Stimulated activated CD8-positive, alpha-beta memory T cell treated with anti-CD3 and anti-CD28 coated beads, Interleukin-7, amount 100 ng/mL, for 1 hour (primary cell): ENCODE data around the gene DNAH2.

Source experiments
- DNase-seq, 2 donors: peaks; one replicate each; pipeline ENCODE4 v3.0.0-alpha.2; 2020; ENCODE audit warnings: low read depth in 2 of 2

DNAH2 gene

DNA sequence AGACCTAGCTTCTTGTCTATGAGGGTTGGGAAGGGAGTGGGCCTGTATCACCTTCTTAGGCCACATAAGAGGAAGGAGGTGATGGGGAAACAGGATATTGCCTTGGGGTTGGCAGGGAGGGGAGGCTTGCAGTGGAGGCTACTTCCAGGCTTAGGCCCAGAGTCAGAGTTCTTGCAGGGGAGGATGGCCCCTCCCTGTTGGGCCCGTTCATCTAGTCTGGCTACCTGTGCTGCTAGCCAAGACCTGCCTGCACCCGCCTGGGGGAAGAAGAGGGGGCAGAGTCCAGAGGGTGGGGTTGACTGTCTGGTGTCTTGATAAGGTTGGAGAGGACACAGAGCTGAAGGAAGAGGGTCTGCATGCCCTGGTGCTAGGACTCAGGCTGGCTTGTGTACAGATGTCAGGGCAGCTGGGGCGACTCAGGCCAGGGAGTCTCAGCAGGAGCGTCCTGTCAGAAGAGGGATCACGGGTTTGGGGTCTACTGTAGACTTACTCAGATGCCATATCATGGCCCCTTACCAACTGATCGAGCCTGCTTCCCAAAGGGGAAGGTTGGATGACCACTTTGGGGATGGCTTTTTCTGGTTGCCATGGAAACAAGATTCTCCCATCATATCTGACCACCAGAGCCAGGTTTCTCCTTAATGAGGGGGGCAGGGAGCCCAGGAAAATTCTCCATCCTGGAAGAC is 121.8 kb downstream of the DNAH2 start:
- DNase-seq, result no peak

DNA sequence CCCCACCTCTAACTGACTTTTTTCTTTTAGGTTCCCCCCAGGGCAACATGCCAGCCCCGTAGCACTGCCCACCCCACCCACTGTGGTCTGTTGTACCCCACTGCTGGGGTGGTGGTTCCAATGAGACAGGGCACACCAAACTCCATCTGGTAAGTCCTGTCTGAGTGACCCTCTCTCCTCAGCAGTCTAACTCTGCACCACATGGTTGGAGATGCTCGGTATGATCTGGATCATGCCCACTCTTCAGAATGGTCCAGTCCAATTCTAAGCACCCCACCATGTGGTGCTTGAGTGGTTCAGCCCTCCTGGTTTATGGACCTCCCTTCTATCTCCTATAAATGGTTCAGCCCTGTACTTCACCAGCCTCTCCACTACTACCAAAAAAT is 122.3 kb downstream of the DNAH2 start:
- DNase-seq, result no peak

DNA sequence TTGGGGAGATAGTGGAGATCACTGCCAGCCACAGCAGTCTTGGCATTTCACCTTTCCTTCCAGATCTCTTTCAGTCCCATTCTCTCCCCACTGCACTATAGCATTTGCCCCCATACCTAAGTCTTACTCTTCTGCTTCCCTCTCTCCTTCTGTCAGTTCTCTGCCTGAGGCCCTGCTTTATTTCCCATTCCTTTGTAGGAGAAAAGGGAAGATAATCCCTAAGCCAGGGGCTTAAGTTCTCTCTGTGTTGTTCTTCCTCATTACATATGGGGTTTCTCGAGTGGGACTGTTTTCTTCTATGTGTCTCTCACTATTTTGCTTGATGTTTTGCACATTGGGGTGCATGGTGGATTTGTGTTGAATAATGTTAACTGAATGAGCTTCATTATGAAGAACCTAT is 122.9 kb downstream of the DNAH2 start:
- DNase-seq, result no peak

DNA sequence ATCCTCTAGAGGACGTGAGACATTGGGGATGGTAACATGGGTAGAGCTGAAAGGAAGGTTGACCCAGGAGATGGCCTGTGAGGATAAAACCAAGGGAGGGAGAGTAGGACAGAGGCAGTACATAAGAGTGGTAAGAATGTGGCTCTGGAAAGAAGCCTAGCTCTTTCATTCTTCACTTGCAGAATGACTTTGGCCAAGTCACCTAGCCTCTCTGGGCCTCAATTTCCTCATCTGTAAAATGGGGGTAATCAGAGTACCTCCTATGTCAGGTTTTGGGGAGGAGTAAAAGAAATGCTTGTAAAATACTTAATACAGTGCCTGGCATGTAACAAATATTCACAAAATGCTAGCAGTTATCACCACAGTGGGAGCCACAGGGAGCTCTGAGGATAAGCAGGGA is 123.3 kb downstream of the DNAH2 start:
- no peak for DNase-seq

DNA sequence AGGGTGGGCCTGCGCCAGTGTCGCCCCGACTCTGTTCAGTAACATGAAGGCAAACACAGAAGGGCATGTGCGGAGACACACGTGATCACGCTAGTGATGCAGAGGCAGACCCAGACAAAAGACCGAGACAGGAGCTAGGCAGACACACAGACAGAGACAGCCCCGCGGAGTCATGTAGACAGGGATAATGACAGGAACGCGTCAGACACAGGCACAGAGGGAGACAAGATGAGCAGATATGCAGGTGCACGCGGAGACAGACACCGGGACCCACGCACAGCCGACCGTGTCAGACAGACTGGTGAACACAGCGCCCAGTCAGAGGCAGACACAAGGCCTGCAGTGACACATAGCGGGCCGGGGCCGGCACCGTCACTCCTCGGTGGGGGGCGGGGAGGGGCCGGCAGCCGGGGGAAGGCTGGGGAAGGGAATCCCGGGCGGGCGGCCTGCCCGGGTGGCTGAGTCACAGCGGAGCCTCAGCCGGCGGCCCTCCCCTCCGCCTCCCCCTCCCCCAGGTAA is 123.9 kb downstream of the DNAH2 start:
- DNase-seq, result peak; percentile 88

DNA sequence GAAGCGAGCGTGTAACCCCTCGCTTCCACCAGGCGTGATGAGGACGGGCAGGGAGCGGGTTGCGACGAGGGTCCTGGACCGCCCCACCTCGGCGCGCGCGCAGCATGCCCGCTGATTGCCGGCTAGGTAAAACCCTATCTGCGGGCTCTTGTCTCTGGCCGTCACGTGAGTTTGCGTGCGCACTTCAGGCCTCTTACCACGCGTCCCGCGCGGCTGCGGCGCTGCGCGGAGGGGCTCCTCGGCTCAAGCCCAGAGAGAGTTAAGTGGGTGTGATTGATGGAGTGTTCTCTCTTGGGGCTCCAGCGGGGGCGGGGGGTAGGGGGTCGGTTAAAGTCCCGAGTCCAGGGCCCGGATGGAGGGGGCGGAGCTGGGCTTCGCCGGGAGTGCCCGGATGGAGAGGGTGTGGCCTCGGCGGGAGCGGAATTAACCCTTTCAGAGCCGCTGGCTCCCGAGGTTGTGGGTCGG is 124.4 kb downstream of the DNAH2 start:
- peak; percentile 70 to 76 for DNase-seq

DNA sequence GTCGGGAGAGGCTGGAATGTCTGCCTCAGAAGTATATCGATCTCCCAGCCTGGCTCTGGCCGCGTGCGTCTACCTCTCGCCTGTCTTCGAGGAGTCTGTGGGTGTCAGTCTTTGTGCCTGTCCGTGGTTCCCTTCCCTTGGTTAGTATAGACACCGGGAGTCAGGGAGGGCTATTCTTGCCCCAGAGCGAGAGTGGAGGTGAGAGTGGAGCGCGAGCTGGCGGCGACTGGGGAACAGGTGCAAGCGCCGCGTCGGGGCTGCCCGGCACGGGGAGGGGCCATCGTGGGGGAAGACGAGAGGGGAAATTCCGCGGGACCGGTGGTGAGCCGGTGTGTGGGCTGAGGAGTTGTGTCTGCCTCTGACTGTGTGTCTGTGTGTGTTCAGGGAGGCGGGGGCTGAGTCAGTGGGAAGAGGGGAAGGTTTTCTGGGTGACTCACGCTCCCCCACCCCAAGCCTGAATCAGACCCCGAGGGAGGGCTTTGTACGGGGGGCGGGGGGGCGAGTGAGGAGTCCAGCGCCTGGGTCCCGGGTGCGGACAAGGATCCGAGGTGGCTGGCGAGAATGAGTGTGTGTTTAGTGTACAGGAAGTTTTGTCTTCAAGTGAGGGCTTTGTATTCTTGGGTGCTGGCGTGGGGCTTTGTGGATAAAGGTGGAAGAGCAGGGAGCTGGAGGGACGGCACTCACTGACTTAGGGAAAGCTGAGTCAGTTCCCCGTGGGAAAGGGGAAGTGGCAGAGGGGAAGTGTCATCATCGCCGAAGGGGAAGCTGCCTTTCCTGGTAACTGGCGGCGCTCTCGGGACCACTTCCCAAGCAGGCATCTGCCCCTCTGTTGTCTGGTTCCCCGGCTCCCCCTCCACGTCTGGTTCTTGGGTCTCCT is 125.1 kb downstream of the DNAH2 start:
- peak; percentile 87 to 89 for DNase-seq

DNA sequence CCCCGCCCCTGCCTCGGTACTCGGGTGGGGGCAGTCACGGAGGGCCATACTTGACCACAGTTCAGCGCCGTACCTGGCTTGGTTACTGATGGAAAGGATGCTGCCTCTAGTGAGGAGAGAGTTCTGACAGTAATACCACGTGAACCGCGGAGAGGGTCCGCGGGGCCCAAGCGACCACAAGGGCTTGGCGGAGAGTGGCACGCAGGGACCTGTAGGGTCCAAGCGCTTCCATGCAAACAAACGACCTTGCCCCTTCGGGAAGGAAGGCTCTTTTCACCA is 125.7 kb downstream of the DNAH2 start:
- no peak for DNase-seq

DNA sequence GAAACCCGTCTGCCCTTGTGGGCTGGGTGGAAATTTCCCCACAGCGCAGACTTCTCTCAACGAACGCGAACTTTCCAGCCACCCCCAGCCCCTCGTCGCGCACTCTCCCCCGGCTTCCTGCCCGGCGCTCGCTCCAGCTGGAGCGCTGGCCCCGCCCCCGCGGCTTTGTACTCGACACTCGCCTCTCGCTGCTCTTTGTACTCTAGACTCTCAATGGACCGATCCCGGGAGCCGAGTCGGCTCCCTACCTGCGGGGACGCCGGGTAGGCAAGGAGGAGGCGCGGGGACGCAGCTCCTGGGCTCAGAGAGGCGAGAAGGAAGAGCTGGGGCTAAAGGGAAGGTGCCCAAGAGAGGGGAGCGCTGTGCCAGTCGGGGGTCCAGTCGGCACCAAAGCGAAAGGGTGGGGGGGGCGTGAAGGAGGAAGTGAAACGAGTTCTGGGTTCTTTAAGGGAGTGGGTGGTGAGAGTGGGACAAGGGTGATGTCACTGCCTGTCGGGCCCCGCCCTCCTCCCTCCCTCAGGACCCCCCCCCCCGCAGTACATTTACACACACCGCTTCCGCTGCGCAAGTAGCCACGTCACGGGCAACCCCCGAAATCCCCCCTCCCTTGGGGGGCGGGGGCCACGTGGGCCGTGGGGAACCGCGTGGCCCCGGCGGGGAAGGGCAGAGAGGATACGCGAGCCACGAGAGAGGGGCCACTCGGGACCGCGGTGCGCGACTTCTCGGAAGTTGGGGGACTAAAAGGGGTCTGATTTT is 126.2 kb downstream of the DNAH2 start:
- peak; percentile 83 to 86 for DNase-seq

DNA sequence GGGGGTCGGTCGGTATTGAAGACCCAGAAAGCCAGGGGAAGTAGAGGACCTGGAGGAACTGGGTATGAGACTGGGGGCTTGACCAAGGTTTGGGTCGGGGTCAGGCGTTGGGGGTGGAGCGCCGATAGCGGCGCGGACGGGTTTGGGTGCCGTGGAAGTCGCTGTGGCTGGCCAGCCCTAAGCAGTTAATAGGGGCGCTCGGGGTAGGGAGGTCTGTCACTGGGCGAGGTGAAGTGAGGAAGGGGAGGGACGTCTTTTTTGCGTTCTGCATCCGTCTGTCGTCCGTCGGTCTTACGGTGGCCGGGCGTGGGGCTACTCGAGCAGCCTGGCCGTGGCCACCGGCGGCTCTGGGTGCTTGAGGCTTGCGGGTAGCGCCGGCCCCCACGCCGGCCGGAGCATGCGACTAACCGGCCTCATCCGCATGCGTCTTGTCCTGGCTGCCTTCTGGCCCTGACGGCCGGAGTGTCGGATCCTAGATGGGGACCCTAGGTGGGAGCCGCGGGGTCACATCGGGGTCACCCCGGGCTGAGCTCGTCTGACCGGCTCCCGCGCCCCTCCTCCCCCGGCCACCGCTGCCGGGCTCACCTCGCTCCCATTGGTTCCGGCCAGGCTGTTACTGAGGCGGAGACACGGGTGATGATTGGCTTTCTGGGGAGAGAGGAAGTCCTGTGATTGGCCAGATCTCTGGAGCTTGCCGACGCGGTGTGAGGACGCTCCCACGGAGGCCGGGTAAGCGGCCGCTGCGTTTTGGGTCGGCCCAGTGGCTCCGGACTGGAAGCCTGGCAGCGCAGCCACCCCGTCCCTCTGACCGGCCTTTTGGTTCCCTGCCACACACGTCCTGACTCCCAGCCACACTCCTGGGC is 127.0 kb downstream of the DNAH2 start:
- DNase-seq, result peak; percentile 54 to 59

DNA sequence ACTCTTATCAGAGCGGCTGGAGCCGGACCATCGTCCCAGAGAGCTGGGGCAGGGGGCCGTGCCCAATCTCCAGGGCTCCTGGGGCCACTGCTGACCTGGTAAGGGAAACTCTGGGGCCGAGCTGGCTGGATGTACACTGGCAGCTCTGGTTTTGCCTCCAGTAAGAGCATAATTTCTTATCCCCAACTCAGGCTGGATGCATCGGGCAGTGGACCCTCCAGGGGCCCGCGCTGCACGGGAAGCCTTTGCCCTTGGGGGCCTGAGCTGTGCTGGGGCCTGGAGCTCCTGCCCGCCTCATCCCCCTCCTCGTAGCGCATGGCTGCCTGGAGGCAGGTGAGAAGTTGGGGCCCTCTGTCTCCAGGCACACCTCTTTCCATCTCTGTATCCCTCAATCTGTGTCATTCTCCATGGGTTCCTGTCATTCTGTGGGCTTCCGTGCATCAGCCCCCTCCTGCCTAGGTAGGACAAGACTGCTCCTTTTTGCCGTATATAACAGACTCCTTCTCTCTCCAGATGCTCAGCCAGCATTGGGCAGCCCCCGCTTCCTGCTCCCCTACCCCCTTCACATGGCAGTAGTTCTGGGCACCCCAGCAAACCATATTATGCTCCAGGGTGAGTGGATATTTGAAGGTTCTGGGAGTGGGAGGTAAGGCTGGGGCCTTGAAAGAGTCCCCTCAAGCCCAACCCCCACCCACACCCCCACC is 128.0 kb downstream of the DNAH2 start:
- DNase-seq, result no peak

DNA sequence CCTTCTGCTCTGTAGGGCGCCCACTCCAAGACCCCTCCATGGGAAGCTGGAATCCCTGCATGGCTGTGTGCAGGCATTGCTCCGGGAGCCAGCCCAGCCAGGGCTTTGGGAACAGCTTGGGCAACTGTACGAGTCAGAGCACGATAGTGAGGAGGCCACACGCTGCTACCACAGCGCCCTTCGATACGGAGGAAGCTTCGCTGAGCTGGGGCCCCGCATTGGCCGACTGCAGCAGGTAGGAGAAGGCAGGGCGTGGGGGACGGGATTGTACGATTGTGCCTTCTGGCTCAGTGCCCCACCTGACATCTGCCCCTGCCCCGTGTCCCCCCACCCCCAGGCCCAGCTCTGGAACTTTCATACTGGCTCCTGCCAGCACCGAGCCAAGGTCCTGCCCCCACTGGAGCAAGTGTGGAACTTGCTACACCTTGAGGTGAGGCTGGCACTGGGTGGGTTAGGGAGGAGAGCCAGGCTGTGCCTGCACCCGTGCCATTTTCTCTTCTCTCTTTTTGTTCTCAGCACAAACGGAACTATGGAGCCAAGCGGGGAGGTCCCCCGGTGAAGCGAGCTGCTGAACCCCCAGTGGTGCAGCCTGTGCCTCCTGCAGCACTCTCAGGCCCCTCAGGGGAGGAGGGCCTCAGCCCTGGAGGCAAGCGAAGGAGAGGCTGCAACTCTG is 128.7 kb downstream of the DNAH2 start:
- no peak for DNase-seq

DNA sequence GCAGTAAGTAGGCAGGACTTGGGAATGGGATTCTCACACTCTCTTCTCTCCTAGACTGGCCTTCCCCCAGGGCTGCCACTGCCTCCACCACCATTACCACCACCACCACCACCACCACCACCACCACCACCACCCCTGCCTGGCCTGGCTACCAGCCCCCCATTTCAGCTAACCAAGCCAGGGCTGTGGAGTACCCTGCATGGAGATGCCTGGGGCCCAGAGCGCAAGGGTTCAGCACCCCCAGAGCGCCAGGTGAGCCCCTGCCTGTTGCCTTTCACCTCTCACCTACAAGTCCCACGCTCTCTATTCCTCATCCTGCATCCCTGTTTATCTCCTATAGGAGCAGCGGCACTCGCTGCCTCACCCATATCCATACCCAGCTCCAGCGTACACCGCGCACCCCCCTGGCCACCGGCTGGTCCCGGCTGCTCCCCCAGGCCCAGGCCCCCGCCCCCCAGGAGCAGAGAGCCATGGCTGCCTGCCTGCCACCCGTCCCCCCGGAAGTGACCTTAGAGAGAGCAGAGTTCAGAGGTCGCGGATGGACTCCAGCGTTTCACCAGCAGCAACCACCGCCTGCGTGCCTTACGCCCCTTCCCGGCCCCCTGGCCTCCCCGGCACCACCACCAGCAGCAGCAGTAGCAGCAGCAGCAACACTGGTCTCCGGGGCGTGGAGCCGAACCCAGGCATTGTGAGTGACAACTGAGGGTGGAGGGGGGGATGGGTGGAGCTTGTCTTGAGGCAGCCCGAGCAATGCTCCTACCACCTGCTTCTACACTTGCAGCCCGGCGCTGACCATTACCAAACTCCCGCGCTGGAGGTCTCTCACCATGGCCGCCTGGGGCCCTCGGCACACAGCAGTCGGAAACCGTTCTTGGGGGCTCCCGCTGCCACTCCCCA is 129.5 kb downstream of the DNAH2 start:
- DNase-seq, result no peak

DNA sequence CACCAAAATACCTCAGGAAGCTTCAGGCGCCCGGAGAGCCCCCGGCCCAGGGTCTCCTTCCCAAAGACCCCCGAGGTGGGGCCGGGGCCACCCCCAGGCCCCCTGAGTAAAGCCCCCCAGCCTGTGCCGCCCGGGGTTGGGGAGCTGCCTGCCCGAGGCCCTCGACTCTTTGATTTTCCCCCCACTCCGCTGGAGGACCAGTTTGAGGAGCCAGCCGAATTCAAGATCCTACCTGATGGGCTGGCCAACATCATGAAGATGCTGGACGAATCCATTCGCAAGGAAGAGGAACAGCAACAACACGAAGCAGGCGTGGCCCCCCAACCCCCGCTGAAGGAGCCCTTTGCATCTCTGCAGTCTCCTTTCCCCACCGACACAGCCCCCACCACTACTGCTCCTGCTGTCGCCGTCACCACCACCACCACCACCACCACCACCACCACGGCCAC is 130.6 kb downstream of the DNAH2 start:
- DNase-seq, result no peak

DNA sequence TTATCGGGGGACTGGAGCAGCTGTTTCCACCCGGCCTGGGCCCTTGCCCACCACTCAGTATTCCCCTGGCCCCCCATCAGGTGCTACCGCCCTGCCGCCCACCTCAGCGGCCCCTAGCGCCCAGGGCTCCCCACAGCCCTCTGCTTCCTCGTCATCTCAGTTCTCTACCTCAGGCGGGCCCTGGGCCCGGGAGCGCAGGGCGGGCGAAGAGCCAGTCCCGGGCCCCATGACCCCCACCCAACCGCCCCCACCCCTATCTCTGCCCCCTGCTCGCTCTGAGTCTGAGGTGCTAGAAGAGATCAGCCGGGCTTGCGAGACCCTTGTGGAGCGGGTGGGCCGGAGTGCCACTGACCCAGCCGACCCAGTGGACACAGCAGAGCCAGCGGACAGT is 131.2 kb downstream of the DNAH2 start:
- no peak for DNase-seq

DNA sequence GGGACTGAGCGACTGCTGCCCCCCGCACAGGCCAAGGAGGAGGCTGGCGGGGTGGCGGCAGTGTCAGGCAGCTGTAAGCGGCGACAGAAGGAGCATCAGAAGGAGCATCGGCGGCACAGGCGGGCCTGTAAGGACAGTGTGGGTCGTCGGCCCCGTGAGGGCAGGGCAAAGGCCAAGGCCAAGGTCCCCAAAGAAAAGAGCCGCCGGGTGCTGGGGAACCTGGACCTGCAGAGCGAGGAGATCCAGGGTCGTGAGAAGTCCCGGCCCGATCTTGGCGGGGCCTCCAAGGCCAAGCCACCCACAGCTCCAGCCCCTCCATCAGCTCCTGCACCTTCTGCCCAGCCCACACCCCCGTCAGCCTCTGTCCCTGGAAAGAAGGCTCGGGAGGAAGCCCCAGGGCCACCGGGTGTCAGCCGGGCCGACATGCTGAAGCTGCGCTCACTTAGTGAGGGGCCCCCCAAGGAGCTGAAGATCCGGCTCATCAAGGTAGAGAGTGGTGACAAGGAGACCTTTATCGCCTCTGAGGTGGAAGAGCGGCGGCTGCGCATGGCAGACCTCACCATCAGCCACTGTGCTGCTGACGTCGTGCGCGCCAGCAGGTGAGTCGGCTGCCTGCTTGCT is 131.7 kb downstream of the DNAH2 start:
- DNase-seq, result no peak

DNA sequence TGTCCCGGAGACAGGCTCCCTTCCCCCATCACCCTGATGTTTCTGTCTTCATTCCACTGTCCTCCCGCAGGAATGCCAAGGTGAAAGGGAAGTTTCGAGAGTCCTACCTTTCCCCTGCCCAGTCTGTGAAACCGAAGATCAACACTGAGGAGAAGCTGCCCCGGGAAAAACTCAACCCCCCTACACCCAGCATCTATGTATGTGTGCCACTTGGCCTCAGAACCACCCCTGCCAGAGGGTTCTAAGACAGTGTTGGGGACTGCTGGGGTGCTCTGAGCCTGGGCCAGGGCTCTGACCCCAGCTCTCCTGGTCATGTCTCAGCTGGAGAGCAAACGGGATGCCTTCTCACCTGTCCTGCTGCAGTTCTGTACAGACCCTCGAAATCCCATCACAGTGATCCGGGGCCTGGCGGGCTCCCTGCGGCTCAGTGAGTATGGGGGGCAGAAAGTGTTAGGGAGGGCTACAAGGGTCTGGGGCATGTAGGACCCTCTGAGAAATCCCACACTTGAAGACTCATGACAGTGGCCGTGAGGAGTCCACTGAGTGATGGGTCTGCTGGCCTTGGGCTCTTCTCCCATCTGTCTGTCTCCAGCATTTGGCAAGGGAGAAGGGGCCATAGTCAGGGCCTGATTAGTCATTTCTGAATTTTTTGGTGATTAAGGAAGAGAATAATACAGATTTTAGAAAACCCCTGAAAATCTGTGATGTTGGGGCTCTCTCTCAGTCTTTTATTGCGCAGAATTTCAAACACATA is 132.4 kb downstream of the DNAH2 start:
- no peak for DNase-seq
